Measurements from ENCODE around the gene ERFL. TPM values are rescaled to one million over a fixed set of nuclear protein-coding genes. Genes with fewer than 3 reads are reported as not detected.

ERFL gene
- total RNA-seq, 4 donors from 2014 or later = 0.22 TPM; not detected in 3

DNA sequence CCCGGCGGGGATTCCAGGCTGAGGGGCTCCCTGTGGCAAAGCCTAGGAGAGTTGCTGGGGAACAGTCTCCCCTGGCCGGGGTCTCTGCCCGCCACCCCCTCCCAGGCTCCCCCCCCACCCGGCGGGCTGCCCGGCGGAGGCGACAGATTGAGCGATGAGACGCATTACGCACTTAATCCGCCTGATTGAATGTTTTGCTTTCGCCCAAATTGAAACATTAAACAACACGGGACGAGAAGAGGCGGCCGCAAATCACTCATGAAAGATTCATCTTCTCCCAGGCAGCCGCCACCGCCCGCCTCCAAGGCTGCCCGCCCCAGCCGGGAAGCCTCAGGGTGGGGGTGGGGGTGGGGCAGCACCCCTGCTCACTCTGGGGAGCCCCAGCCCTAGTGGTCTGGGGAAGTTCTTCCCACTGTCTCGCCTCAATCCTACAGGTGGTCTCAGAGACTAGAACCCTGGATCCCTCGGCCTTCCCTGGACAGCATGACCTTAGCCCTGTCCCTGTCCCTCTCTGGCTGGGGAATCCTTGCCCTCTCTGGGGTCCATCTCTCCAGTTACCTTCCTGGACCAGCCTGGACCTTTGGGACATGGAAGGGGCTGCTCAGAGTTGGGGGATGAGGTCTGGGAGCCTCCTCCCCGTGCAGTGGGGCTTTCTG, 7.6 kb upstream of the ERFL start:
- TF ChIP-seq CTCF (IDR thresholded peaks at IDR 0.05; ENCODE audit: low read depth) = no peak

- no peak for TF ChIP-seq CTCF (IDR thresholded peaks at IDR 0.05; ENCODE audit: low read depth)
Measured at GRCh38 chr19:41934849-41935374, 6.7 kb upstream of the ERFL start.

- TF ChIP-seq CTCF (IDR thresholded peaks at IDR 0.05; ENCODE audit: low read depth) = no peak
Measured at GRCh38 chr19:41933693-41934426, 5.6 kb upstream of the ERFL start.

DNA sequence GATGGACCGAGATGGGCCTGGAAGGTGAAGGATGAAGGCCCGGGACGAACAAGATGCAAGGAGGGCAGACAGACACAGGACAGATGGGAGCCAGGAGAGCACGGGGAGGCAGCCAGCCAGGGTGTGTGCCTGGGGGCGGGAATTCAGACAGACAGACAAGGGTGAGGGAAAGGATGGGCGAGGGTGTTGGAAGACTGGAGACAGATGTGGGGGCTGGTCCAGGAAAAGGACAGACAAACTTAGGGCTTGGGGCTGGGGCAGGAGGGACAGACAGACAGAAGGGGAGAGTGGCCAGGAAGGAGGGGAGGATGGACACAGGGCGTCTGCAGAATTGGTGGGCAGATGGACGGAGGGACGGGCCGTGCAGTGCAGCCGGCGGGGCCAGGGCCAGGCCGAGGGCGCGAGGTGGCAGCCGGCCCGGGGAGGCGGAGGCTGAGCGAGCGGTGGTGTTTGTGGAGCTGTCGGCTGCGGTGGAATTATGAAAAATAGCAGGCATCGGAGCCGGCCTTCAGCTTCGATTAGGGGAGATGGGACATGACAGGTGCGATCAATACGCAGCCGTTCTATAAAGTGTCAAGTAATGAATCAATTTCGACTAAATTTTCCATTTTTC, 4.6 kb upstream of the ERFL start:
- no peak for TF ChIP-seq CTCF (IDR thresholded peaks at IDR 0.05; ENCODE audit: low read depth)

- TF ChIP-seq CTCF (IDR thresholded peaks at IDR 0.05; ENCODE audit: low read depth) = no peak
Measured at GRCh38 chr19:41932259-41932719, 4.0 kb upstream of the ERFL start.

DNA sequence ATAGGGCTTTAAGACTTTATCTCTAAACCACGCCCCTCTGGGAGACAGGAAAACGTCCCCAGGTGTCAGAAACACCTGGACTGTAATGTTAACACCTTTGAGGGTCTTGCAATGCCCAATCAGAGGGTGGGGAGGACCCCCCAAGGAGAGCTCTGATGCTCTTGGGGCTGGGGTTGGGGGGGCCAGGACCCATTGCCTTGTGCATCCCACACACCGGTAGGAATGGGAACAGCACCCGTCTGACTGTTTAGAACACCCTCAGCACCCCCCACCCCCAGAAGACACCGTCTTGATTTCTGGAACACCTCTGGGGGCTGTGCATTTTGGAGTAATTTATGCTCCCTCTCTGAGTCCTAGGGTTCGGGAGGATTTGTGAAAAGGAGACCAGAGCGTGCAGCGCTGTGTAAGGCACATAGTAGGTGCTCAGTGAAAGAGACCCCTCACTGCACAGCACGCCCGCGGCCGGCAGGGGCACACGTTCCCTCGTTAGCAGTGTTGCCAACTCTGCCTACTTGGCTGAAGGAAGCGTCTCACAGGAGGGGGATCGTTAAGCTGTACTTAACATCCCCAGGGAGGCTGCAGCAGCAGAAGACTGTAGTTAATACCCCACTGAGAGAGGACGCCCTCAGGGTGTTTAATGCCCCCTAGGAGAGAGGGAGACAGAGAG, 2.8 kb upstream of the ERFL start:
- no peak for TF ChIP-seq CTCF (IDR thresholded peaks at IDR 0.05; ENCODE audit: low read depth)

Measured in subcutaneous adipose tissue (tissue), 4 donors.